Ovary (tissue), 3 donors: ENCODE measurements around the gene NDUFS7.
A peak's percentile ranks its signal among the peaks of the same experiment; 100 is the strongest.

Experiments used
- CTCF ChIP-seq, 3 donors: fragments of 450-650 bp in 2 of 3; fragments of 200-600 bp in 1 of 3; IDR thresholded peaks; one replicate each; pipeline versions ENCODE4 v1.5.1 to v1.8.0; 2016 to 2022; ENCODE audit warnings: antibody characterized with exemption in 3 of 3, mild to moderate bottlenecking in 1 of 3
- EP300 ChIP-seq: sonication (generic); formaldehyde crosslinking; IDR thresholded peaks from one replicate; pipeline ENCODE4 v1.6.1; 2017; ENCODE audit warnings: antibody characterized with exemption
- POLR2A ChIP-seq: fragments of 450-650 bp; IDR thresholded peaks from one replicate; pipeline ENCODE4 v1.6.1; 2017; ENCODE audit warnings: antibody characterized with exemption, mild to moderate bottlenecking, moderate library complexity
- donor health status: DM: no; HTN: no; CAD: no.

GRCh38 chr19:1438035-1438932 lies 54.6 kb downstream of the NDUFS7 start, which contains the start of gene RPS15:
- TF ChIP-seq CTCF (IDR thresholded peaks at IDR 0.05) (peak; percentile 90 to 98 (median 91)), POLR2A (peak; percentile 94), EP300 (no peak)
